NCI-H1105 (cell line): ENCODE results near the gene MAN1A2.
"Not testable (repeated sequence)": the region's sequence is repeated elsewhere in the genome, so short reads cannot be mapped to it uniquely, and the experiment has no call there.

Source experiments
- DNase-seq: peaks from one replicate; lab custom pipeline; 2025; lab: John Stamatoyannopoulos, UW

MAN1A2 gene

GRCh38 chr1:117558451-117558850, 191.2 kb downstream of the MAN1A2 start:
- DNase-seq: not testable (repeated sequence)

- DNase-seq: no peak
Measured at GRCh38 chr1:117559139-117559538, 191.9 kb downstream of the MAN1A2 start.

DNA sequence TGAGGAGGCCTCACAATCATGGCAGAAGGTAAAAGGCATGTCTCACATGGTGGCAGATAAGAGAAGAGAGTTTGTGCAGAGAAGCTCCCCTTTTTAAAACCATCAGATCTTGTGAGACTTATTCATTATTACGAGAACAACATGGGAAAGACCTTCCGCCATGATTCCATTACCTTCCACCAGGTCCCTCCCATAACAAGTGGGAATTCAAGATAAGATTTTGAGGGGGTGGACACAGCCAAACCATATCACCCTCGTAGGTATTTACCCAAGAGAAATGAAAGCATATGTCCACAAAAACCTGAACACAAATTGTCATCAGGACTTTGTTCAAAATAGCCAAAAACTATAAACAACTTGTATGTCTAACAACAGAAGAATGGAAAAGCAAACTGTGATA, 192.7 kb downstream of the MAN1A2 start:
- no peak for DNase-seq

DNA sequence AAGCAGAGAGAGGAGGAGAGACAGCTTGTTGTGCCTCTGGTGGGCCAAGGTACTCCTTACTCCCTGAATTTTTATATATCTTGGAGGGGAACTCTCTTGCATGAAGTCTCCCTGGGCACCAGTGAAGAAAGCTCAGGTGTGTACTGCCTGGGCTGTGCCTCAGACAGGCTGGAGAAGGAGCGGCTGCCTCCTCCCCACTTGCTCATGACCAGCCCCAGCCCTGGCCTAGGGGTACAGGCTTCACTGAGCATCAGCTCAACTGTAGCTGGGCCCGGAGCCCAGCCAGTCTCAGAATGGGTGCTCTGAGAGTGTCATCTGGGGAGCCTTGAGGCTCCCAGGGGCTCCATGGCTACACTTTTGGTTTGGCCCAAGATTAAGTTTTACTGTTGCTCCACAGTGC, 193.8 kb downstream of the MAN1A2 start:
- DNase-seq: no peak

DNA sequence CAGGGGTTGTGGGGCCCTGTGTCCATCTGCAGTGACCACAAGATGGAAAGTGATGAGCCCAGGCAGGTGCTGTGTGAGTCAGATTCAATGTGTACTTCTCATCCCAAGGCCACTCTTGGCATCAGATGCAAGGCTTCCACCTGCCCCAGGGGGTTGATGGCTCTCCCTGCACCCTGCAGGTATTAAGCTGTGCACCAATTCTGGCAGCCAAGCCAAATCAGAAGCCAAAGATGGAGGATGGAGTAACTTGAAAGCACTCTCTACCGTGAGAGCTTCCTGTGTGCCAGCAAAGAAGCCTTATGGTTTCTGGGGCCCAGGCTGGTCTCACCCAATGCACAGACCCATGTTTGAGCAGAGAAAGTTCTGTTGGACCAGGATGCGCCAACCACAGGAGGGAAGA, 194.3 kb downstream of the MAN1A2 start:
- DNase-seq: no peak

DNA sequence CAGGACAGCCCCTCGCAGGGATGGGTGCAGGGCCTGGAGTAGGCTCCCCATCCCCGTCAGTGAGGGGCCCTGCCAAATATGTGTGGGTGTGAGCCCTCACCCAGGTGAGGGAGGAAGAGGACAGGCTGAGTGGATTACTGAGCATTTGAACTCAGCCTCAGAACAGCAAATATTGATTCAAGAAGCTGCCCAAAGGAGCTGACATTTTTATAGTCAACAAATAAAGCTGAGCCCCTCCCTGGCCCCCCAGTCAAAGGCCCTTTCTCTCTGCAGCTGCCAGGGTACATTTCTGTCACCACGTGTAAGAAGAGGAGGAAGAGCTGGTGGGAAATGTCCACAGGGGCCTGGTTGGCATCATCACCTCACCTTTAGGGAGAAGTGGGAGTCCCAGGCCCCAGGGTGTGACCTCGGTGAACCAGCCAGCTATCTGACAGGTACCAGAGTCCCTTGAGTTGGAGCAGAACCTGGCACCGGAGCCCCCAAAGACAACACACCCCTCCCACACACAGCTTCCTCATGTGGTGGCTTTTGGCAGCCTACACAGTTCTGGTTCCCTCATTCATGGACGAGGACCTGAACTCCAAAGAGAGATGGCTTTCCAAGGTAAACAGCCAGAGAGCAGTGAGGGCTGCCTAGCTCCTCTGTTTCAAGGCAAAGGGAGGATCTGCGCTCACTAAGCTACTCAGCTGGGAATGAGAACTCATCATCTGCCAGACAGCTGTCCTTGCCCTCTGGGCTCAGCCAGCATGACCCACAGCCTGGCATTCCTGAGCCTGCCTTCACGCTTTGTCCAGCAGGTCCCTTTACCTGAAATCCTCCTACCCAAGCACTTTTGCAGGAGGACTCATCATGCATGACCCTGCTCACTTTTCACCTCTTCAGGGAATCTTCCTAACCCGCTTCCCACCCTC, 195.6 kb downstream of the MAN1A2 start:
- no peak for DNase-seq

- no peak for DNase-seq
Measured at GRCh38 chr1:117563492-117563875, 196.2 kb downstream of the MAN1A2 start.

- no peak for DNase-seq
Measured at GRCh38 chr1:117564227-117565075, 197.2 kb downstream of the MAN1A2 start.

DNA sequence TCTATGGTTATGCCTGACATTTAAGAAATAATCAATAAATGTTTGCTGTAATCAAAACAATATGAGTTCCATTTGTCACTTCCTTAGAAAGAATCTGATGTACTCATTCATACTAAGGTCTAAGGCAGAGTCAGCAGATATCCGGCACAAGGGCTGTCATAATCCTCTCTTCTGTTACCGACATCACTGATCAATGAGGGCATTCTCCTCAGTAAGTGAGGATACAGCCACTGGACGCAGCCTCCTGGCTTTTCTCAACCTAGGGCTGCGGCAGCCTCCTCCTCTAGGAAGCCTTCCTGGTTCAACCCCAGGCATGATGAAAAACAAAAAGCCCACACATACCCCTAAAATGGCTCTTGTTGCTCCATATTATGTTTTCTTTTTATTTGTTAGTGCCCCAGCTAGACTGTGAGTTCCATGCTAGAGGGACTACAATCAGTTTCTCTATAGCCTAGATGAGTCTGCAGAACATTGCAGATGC, 197.9 kb downstream of the MAN1A2 start:
- no peak for DNase-seq

DNA sequence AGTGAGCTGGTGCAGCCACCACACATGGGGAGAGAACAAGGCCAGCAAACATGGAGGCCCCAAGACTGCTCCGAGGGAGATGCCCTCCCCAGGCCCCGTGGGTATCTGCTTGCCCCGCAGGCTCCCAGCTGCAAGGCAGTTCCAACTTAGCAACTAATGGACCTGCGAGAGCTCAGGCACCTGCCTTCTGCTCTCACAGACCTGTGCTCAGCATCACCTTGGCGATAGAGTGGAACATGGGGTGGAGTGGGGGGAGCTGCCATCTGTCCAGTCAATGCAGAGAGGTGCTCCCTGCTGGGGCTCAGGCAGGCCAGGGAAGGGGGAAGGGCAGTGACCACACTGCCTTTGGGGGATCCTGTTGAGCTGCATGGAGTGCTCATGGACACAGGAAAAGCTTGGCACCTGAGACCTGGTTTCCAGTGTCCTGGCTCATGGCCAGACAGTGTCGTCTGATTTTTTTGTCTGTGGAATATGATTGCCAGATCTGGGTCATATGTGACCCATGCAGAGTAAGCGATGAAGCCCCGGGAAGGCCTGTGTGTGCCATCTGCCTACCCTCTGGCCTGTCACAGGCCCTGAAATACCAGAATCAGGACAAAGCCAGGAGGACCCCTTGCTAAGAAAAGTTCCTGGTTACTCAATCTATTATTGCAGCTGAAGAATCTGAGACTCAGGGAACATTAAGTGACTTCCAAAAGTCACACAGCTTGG, 198.7 kb downstream of the MAN1A2 start:
- peak; percentile 22 for DNase-seq

- no peak for DNase-seq
Measured at GRCh38 chr1:117566556-117566955, 199.3 kb downstream of the MAN1A2 start.

GRCh38 chr1:117567435-117567834, 200.2 kb downstream of the MAN1A2 start:
- no peak for DNase-seq

DNA sequence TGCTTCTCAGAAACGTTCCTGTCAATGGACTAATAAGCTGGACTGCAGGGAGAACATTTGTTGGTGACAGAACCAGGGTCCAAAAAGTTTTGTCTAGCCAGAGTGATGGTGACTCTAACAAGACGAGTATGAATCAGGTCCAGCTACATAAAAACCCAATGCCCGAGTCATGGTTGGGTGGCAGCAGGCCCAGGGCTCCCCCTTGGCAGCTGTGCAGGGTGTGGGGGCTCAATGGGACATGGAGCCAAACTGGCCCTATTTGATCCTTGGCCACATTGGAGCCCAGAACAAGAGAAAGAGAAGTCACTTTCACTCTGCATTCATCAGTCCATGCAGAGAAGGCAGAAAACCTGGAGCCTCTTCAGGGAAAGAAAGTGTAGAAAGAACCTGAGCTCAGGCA, 200.7 kb downstream of the MAN1A2 start:
- no peak for DNase-seq

DNA sequence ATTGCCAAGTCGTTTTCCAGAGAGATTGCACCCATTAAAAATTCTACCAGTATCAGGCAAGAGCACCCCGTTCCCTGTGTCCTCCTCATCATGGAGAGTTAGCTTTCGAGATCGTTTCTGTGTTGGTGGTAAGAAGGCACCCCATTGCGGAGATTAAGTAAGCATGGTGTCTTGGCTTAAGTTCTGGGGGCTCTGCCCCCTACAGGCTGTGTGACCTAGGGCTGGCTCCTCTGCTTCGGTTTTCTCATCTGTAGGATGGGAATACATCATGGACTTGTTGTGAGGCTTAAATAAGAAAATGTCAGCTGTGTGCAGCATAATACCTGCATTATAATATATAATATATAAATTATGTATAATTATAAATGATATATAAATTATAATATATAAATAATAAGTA, 201.8 kb downstream of the MAN1A2 start:
- DNase-seq: no peak

GRCh38 chr1:117569856-117570255, 202.6 kb downstream of the MAN1A2 start:
- no peak for DNase-seq

DNA sequence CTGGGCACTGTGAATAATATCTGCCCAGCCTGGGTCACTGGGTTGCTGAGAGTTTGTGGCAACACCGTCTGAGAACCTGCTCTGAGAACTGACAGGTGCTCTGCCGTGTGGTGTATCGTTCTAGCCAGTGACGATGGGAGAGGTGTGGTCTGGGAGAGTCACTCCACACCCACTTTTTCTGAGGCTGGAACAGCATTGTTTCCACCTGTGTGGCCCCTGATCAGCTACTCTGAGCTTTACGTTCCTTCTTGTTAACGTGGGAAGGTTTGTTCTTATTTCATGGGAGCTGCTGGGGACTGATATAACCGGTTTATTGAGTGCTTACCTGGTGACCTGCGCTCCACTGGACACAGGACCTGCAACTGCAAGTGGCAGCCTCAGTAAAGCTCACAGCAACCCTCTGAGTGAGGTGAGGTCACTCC, 203.8 kb downstream of the MAN1A2 start:
- DNase-seq: no peak

DNA sequence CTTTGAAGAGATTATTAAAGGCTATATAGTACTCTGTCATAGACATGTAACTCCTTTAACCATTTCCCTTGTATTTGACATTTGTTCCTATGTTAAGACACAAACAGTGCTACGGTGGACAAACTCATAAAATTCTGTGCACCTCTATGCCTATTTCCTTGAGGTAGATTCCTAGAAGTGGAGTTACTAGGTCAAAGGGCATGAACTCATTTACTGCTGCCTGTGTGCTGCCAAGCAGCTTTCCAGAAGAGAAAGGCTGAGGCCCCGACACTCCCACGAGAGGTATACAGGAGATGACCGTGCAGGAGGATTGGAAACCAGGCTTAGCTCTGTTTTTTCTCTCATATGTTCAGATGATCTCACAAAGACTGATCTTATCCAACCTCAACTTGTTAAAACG, 204.2 kb downstream of the MAN1A2 start:
- no peak for DNase-seq

DNA sequence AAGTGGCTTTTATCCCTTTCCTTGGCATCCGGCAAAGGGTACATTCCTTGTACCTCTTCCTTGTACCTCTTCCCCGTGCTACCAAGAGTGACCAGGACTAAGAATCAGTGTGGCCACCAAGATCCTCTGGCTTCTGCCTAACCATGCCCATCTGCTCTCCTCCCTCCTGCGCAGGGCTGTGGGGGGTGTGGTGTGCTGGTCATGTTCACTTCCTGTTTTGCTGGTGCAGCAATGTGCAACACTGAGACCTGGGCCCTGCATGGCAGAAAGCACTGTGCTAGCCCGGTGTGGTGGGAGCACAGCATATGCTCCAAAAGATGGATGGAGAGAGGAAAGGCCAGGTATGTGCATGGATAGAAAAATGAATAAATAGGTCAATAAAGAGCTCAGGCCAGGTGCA, 205.3 kb downstream of the MAN1A2 start:
- no peak for DNase-seq

DNA sequence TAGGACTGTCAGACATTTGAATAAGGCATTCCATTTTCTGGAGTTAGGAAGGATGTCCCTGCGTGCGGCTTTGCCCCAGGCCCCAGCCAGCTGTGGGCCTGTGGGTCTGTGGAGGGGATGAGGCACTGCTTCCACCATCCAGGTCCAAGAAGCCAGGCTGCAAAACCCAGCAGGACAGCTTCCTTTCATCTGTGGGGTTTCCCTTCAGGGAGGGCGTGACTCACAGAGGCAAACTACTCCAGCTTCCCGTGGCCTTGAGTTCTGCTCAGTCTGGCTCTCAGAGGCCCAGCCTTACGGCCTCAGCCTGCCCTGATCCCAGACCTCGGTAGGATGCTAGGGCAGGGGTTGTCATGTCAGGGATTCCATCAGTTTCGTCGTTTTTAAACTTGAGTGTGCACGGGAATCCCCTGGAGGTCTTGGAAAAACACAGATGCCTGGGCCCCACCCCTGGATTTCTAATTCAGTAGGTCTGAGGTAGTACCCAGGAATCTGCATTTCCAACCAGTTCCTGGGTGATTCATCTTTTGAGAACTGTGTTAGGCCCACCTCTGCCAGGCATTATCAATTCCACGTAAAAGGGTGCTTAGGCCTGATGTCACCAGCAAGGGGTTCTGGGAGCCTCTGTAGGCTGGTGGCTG, 206.3 kb downstream of the MAN1A2 start:
- DNase-seq: no peak

DNA sequence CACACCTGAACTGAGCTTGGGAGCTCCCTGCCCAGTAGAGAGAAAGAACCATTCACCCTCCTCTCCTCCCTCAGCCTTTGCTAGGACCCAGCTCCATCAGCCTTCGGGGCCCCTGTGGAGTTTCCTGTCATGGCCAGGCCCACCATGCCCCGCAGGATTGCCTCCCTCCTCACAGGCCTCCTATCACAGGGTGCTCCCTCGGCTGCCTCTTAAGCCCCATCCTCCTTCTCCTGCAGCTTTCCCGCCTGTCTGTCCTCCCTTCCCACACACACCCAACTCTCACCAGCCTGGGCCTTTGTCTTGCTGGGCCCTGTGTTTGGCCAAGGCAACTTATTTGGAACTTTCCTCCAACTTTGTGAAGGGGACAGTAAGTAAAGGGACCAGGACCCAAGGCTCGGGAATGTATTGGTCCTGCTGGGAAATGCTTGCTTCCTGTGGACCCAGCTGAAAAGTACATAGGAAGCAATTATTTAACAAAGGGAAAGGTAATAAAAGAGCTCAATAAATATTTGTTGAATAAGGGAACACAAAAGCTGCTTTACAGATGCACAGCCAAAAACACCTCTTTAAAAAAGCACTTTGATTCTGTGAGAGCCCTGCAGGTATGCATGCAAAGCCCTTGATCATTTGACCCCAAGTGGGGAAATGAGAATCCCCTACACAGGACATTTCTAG, 207.0 kb downstream of the MAN1A2 start:
- DNase-seq: no peak

- DNase-seq: no peak
Measured at GRCh38 chr1:117575586-117576225, 208.5 kb downstream of the MAN1A2 start.
